Fibroblast of the aortic adventitia (primary cell): Measurements from ENCODE around the gene NTSR1. TPM values are rescaled to one million over a fixed set of nuclear protein-coding genes. Genes with fewer than 3 reads are reported as not detected.
A peak's percentile ranks its signal among the peaks of the same experiment; 100 is the strongest.

Experiments used
- DNase-seq: peaks from one replicate; pipeline ENCODE4 v3.0.0-alpha.2; 2010; ENCODE audit warnings: low read depth
- H3K4me3 ChIP-seq: 2 replicates; pipeline ENCODE4 v1.5.1; 2011; ENCODE audit warnings: low read depth, mild to moderate bottlenecking, control low read depth, low read length, moderate library complexity
- CTCF ChIP-seq: IDR thresholded peaks from 2 replicates; pipeline ENCODE4 v1.5.1; 2011; ENCODE audit warnings: mild to moderate bottlenecking, low read length, control low read depth, inconsistent platforms; ENCODE audit not compliant: insufficient read depth
- total RNA-seq: library from RNA; depleted of rRNA; stranded (reverse); fragments of >200 nt; gene quantifications from 2 replicates; pipeline ENCODE4 v1.2.3, GENCODE V29; 2012; ENCODE audit warnings: low replicate concordance

NTSR1 gene
- total RNA-seq, 1 donor: 8.0 TPM

GRCh38 chr20:62772103-62772611, 63.5 kb downstream of the NTSR1 start:
- TF ChIP-seq CTCF: no peak
- no peak for DNase-seq
- H3K4me3 ChIP-seq: no peak overlapping the region

DNA sequence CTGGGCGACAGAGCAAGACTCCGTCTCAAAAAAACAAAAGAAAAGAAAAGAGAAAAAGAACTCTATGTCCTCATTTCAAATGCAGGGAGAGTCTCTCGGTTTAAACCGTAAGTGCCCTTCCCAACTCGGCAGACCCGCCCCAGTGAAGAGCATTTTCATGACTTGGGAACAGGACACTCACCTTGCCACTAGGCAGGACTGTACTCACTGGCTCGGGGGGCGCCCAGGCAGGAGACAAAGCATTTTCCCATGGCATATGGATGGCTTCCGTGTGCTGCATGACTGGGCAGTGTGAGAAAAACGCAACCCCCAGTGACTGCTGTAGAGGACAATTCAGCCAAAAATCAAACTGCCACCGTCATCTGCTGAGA, 64.0 kb downstream of the NTSR1 start:
- no peak for TF ChIP-seq CTCF
- DNase-seq: no peak

GRCh38 chr20:62772990-62773844, 64.6 kb downstream of the NTSR1 start:
- TF ChIP-seq CTCF: no peak
- H3K4me3 ChIP-seq: no peak overlapping the region
- DNase-seq: peak; percentile 71

More for the DNA sequence above, 64.0 kb downstream of the NTSR1 start:
- H3K4me3 ChIP-seq: no peak overlapping the region

- no peak for DNase-seq
- no peak overlapping the region for H3K4me3 ChIP-seq
- no peak for TF ChIP-seq CTCF
Observed at GRCh38 chr20:62773845-62774714, 65.4 kb downstream of the NTSR1 start.

- no peak overlapping the region for H3K4me3 ChIP-seq
- no peak for DNase-seq
- no peak for TF ChIP-seq CTCF
Observed at GRCh38 chr20:62774762-62775161, 66.1 kb downstream of the NTSR1 start.

DNA sequence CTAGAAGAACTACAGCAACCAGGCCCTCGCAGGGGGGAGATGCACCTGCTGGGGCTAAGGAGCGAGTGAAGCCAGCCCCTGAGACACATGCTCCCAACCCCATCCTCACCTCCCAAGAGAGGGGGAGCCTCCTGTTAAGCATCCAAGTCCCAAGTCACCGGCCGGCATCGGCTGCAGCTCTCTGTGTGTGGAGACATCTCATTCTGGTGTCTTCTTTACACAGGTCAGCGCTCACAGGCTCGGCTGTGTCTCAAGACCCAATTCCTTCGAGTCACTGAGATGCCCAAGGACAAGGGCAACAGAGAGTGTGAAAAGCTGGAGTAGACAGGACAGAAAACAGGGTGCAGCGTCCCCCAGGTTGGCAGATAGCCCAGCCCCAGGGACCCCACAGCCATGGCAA, 66.6 kb downstream of the NTSR1 start:
- H3K4me3 ChIP-seq: no peak overlapping the region
- DNase-seq: no peak
- TF ChIP-seq CTCF: no peak
